Measurements from ENCODE around the gene ZFYVE21.

GRCh38 chr14:103743691-103744090 is 28.1 kb downstream of the ZFYVE21 start:
- TF ChIP-seq CTCF (IDR thresholded peaks at IDR 0.05; ENCODE audit: poor library complexity): no peak
- TF ChIP-seq EZH2 (IDR thresholded peaks at IDR 0.05; ENCODE audit: borderline replicate concordance): no peak
- no peak for TF ChIP-seq EZH2phosphoT487 (IDR thresholded peaks at IDR 0.05; ENCODE audit: low read depth, severe bottlenecking, unreplicated experiment)

All from hepatocyte (in vitro differentiated cells).